PC-3 (cell line): ENCODE measurements around the gene PSG5. TPM values are rescaled to one million over a fixed set of nuclear protein-coding genes. Genes with fewer than 3 reads are reported as not detected.
"Not testable (repeated sequence)": the region's sequence is repeated elsewhere in the genome, so short reads cannot be mapped to it uniquely, and the experiment has no call there.

Experiments
- ATAC-seq: fragments of 200-7000 bp; cut with Tn5 transposase; 2 replicates; pipeline ENCODE4 v1.9.1; 2020; ENCODE audit warnings: mild to moderate bottlenecking, moderate library complexity
- BruUV-seq: library from RNA; stranded (reverse); fragments of 400-500 nt; replicated peaks from 2 replicates; lab custom pipeline; 2021; lab: Mats Ljungman, UMichigan
- CTCF ChIA-PET: fragments of 300-600 bp; sonication (Branson Sonifier 250); formaldehyde crosslinking; loops from one replicate; lab custom pipeline; 2022; ENCODE audit warnings: antibody characterized with exemption; lab: Charles Lee
- POLR2A ChIA-PET: fragments of 300-600 bp; sonication (Branson Sonifier 250); formaldehyde crosslinking; loops from one replicate; lab custom pipeline; 2022; ENCODE audit warnings: antibody characterized with exemption; ENCODE audit not compliant: unreplicated experiment; lab: Charles Lee
- DNase-seq: peaks from one replicate; pipeline ENCODE4 v3.0.0-alpha.2; 2015
- H2AFZ ChIP-seq: fragments of 300-600 bp; sonication (generic); 2 replicates; pipeline ENCODE4 v1.6.0; 2016; ENCODE audit warnings: antibody characterized with exemption, low read length
- H3F3A ChIP-seq: fragments of 300-600 bp; sonication (generic); one replicate; pipeline ENCODE4 v1.6.0; 2017; ENCODE audit warnings: antibody characterized with exemption, low read length, control low read depth, mild to moderate bottlenecking; ENCODE audit not compliant: unreplicated experiment
- H3K27ac ChIP-seq: fragments of 300-600 bp; sonication (generic); 2 replicates; pipeline ENCODE4 v1.5.1; 2016; ENCODE audit warnings: mild to moderate bottlenecking, low read length
- H3K27me3 ChIP-seq: fragments of 300-600 bp; sonication (generic); 2 replicates; pipeline ENCODE4 v1.6.1; 2016; ENCODE audit warnings: low read length, mixed read lengths
- H3K36me3 ChIP-seq: fragments of 300-600 bp; sonication (generic); 2 replicates; pipeline ENCODE4 v1.6.1; 2016; ENCODE audit warnings: low read depth, mixed run types, low read length, mixed read lengths
- H3K4me1 ChIP-seq: fragments of 300-600 bp; sonication (generic); 2 replicates; pipeline ENCODE4 v1.5.1; 2016; ENCODE audit warnings: low read length; ENCODE audit not compliant: insufficient read depth
- H3K4me2 ChIP-seq: fragments of 300-600 bp; sonication (generic); 2 replicates; pipeline ENCODE4 v1.6.0; 2016; ENCODE audit warnings: low read length
- H3K4me3 ChIP-seq: fragments of 300-600 bp; sonication (generic); 2 replicates; pipeline ENCODE4 v1.5.1; 2016; ENCODE audit warnings: mild to moderate bottlenecking, low read length, mixed read lengths
- H3K79me2 ChIP-seq: fragments of 300-600 bp; sonication (generic); 2 replicates; pipeline ENCODE4 v1.6.1; 2017; ENCODE audit warnings: low read length, mixed read lengths
- H3K9ac ChIP-seq: fragments of 300-600 bp; sonication (generic); 2 replicates; pipeline ENCODE4 v1.6.0; 2016; ENCODE audit warnings: mild to moderate bottlenecking, low read length
- H3K9me2 ChIP-seq: fragments of 300-600 bp; sonication (generic); replicated peaks from 2 replicates; pipeline ENCODE4 v1.6.1; 2016; ENCODE audit warnings: mixed run types, low read length, mixed read lengths
- H3K9me3 ChIP-seq: fragments of 300-600 bp; sonication (generic); 2 replicates; pipeline ENCODE4 v1.6.1; 2016; ENCODE audit warnings: low read length, mixed read lengths
- H4K20me1 ChIP-seq: fragments of 300-600 bp; sonication (generic); 2 replicates; pipeline ENCODE4 v1.6.1; 2016; ENCODE audit warnings: low read length, mixed read lengths
- CTCF ChIP-seq: fragments of 300-600 bp; sonication (generic); conservative IDR thresholded peaks from 2 replicates; pipeline ENCODE4 v1.5.1; 2017; ENCODE audit warnings: antibody characterized with exemption, low read depth, mild to moderate bottlenecking, low read length
- EZH2 ChIP-seq: fragments of 300-600 bp; sonication (generic); IDR thresholded peaks from one replicate; pipeline ENCODE4 v1.6.1; 2017; ENCODE audit warnings: antibody characterized with exemption, mild to moderate bottlenecking, low read length; ENCODE audit not compliant: unreplicated experiment
- EZH2phosphoT487 ChIP-seq: fragments of 300-600 bp; sonication (generic); IDR thresholded peaks from 2 replicates; pipeline ENCODE4 v1.6.1; 2018; ENCODE audit warnings: mild to moderate bottlenecking, antibody characterized with exemption, low read length, borderline replicate concordance
- intact Hi-C: fragments of 100-400 bp; cut with micrococcal nuclease; formaldehyde crosslinking; loops from 2 replicates; pipeline ENCODE4 v1.9.0; 2023
- total RNA-seq: library from RNA; depleted of rRNA; stranded (reverse); fragments of >200 nt; gene quantifications from 2 replicates; pipeline ENCODE4 v1.2.3, GENCODE V29; 2014

PSG5 gene
- total RNA-seq, 1 experiment from 2014 or later, result not detected

- ATAC-seq (no peak), DNase-seq (peak; percentile 18)
- Histone ChIP-seq H3K36me3 (no peaks in the 10 kb centered on the region), H3K27ac (no peak overlapping the region), H3K79me2 (no peaks in the 10 kb centered on the region), H3K27me3 (no peaks in the 10 kb centered on the region), H3K9me3 (no peaks in the 10 kb centered on the region), H3K4me3 (no peak overlapping the region), H3K9ac (no peak overlapping the region), H3K4me2 (no peak overlapping the region), H3F3A (no peaks in the 10 kb centered on the region), H3K9me2 (no peaks in the 10 kb centered on the region), H3K4me1 (no peaks in the 10 kb centered on the region), H4K20me1 (no peaks in the 10 kb centered on the region), H2AFZ (no peak overlapping the region)
- ChIA-PET CTCF (no interaction called here), POLR2A (no interaction called here)
- intact Hi-C loops, result no loop called here
- TF ChIP-seq EZH2 (no peak), EZH2phosphoT487 (no peak), CTCF (no peak)
- BruUV-seq, result no TSS peak
Measured at GRCh38 chr19:43148233-43148632, 38.1 kb downstream of the PSG5 start.

- POLR2A ChIA-PET, intact Hi-C loops, H3K36me3 ChIP-seq, H3K79me2 ChIP-seq, BruUV-seq, H2AFZ ChIP-seq, H4K20me1 ChIP-seq, H3K27me3 ChIP-seq, H3K4me3 ChIP-seq, H3F3A ChIP-seq, CTCF ChIA-PET, H3K9ac ChIP-seq, H3K4me1 ChIP-seq, DNase-seq, H3K4me2 ChIP-seq, H3K9me2 ChIP-seq, H3K27ac ChIP-seq, H3K9me3 ChIP-seq, ATAC-seq: not testable (repeated sequence)
Measured at GRCh38 chr19:43141763-43142162, 44.6 kb downstream of the PSG5 start.

- ATAC-seq (no peak), DNase-seq (peak; percentile 16)
- no TSS peak for BruUV-seq
- no peak overlapping the region for H3K27ac ChIP-seq
- CTCF ChIA-PET, result no interaction called here
- no peaks in the 10 kb centered on the region for H3K9me2 ChIP-seq
- no peaks in the 10 kb centered on the region for H3F3A ChIP-seq
- H4K20me1 ChIP-seq, result no peaks in the 10 kb centered on the region
- H3K36me3 ChIP-seq, result no peaks in the 10 kb centered on the region
- intact Hi-C loops, result no loop called here
- H3K9ac ChIP-seq, result no peak overlapping the region
- POLR2A ChIA-PET, result no interaction called here
- H3K4me2 ChIP-seq, result no peak overlapping the region
- no peak overlapping the region for H2AFZ ChIP-seq
- no peaks in the 10 kb centered on the region for H3K27me3 ChIP-seq
- H3K79me2 ChIP-seq, result no peaks in the 10 kb centered on the region
- H3K4me3 ChIP-seq, result no peak overlapping the region
- peaks cover 15% of the 10 kb centered on the region for H3K4me1 ChIP-seq
- TF ChIP-seq CTCF, result no peak
- TF ChIP-seq EZH2phosphoT487, result no peak
- no peak for TF ChIP-seq EZH2
- no peaks in the 10 kb centered on the region for H3K9me3 ChIP-seq
Measured at GRCh38 chr19:43132696-43133095, 53.6 kb downstream of the PSG5 start.

GRCh38 chr19:43131281-43131842 lies 55.0 kb downstream of the PSG5 start:
- H2AFZ ChIP-seq, H3F3A ChIP-seq, H3K27ac ChIP-seq, H3K4me3 ChIP-seq, POLR2A ChIA-PET, intact Hi-C loops, H3K4me2 ChIP-seq, CTCF ChIA-PET, H3K27me3 ChIP-seq, H3K79me2 ChIP-seq, H3K9me2 ChIP-seq, H3K9ac ChIP-seq, BruUV-seq, H3K36me3 ChIP-seq, H4K20me1 ChIP-seq, H3K9me3 ChIP-seq: not testable (repeated sequence)
- peaks cover 26% of the 10 kb centered on the region for H3K4me1 ChIP-seq
- ATAC-seq, result peak; percentile 47
- peak; percentile 70 for DNase-seq

GRCh38 chr19:43129197-43129596 lies 57.1 kb downstream of the PSG5 start:
- H3K4me1 ChIP-seq, result peaks cover 26% of the 10 kb centered on the region
- H3K9me3 ChIP-seq, BruUV-seq, H3K27me3 ChIP-seq, H3K4me2 ChIP-seq, H3K79me2 ChIP-seq, CTCF ChIA-PET, intact Hi-C loops, H3K9me2 ChIP-seq, H4K20me1 ChIP-seq, H2AFZ ChIP-seq, ATAC-seq, H3K36me3 ChIP-seq, H3K27ac ChIP-seq, DNase-seq, H3K9ac ChIP-seq, POLR2A ChIA-PET, H3F3A ChIP-seq, H3K4me3 ChIP-seq: not testable (repeated sequence)
